ENCODE data around the gene MYZAP.
A peak's percentile ranks its signal among the peaks of the same experiment; 100 is the strongest.

The MYZAP gene

GRCh38 chr15:57698991-57699390, 107.3 kb downstream of the MYZAP start:
- no peak for DNase-seq (ENCODE audit: low read depth)

DNA sequence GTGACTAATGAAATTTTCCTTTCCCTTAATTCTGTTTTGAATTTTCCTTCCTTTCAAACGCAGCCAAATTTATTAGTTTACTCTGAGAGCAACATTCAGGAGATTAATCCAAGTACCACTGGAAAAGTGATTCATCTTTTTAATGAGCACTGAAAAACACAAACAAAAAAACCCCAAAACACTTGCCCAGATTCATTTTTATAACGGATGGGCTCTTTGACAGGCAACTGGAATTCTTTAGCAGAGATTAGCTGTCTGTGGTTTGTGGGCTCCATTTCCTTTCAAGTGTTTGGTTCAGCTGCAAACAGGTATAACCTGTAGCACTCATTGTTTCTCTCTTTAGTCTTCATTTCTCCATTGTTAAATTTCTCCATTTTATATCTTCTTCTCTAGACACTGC, 111.7 kb downstream of the MYZAP start:
- no peak for DNase-seq (ENCODE audit: low read depth)

GRCh38 chr15:57704441-57704840, 112.7 kb downstream of the MYZAP start:
- no peak for DNase-seq (ENCODE audit: low read depth)

GRCh38 chr15:57705746-57706404, 114.2 kb downstream of the MYZAP start:
- no peak for DNase-seq (ENCODE audit: low read depth)

- peak; percentile 99 for DNase-seq (ENCODE audit: low read depth)
These were observed 114.9 kb downstream of the MYZAP start, which contains the start of gene POLR2M for GRCh38 chr15:57706405-57707209. Gene POLR2M, plus strand, starts transcription at chr15:57706714. Its CDS starts 129 bp downstream, at chr15:57706843.

- no peak for DNase-seq (ENCODE audit: low read depth)
These were observed 116.3 kb downstream of the MYZAP start for GRCh38 chr15:57708047-57708446.

DNA sequence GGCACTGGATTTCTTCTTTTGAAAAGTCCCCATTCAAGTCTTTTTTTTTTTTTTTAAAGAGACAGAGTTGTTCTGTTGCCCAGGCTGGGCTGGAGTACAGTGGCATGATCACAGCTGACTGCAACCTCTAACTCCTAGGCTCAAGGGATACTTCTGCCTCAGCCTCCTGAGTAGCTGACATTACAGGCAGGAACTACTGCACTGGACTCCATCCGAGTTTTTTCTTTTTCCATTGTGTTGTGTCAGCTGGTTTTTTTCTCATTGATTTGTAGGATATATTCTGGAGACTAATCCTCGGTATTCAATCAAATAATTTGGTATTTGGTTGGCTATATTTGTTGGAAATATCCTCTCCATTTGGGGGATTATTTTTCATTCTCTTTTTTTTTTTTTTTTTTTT, 126.6 kb downstream of the MYZAP start:
- DNase-seq (ENCODE audit: low read depth): no peak

DNA sequence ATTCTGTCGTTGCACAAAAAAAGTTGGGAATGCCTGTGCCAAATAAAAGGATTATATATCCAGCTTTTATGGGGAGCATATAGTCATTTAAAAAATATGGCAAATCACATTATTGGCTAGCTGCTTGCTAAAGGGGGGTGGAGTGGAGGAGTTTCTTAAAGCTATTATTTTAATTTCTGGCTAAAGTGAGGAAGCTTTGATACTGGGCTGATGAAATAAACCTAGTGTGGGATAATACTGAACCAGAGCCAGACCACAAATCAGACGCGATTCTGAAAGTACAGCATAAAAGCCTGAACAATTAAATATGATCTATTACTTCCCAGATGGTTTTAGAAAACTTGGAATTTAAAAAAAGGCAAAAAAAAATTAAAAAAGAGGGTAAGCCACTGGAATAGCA, 129.2 kb downstream of the MYZAP start:
- no peak for DNase-seq (ENCODE audit: low read depth)

- no peak for DNase-seq (ENCODE audit: low read depth)
These were observed 134.7 kb downstream of the MYZAP start for GRCh38 chr15:57726411-57726810.

- DNase-seq (ENCODE audit: low read depth): no peak
These were observed 135.3 kb downstream of the MYZAP start for GRCh38 chr15:57727031-57727430.

GRCh38 chr15:57728436-57728835, 136.7 kb downstream of the MYZAP start:
- no peak for DNase-seq (ENCODE audit: low read depth)

DNA sequence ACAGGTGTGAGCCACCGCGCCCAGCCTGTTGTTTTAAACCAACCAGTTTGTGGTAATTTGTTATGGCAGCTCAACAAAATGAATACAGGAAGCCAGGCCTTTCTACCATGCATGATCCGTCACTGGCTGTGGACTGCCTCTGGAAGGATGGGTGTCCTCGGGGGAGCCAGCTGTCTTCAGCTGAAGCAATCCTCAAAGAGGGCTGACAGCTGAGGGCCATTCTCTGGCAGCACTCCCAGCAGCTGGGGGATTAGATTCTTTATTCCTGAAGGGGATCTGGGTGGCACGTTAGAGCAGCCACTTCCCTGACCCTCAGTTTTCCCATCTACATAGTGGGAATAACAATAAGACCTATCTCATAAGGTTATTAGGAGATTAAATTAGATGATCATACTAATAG, 139.2 kb downstream of the MYZAP start:
- no peak for DNase-seq (ENCODE audit: low read depth)

- DNase-seq (ENCODE audit: low read depth): no peak
These were observed 139.9 kb downstream of the MYZAP start for GRCh38 chr15:57731530-57732103.

DNA sequence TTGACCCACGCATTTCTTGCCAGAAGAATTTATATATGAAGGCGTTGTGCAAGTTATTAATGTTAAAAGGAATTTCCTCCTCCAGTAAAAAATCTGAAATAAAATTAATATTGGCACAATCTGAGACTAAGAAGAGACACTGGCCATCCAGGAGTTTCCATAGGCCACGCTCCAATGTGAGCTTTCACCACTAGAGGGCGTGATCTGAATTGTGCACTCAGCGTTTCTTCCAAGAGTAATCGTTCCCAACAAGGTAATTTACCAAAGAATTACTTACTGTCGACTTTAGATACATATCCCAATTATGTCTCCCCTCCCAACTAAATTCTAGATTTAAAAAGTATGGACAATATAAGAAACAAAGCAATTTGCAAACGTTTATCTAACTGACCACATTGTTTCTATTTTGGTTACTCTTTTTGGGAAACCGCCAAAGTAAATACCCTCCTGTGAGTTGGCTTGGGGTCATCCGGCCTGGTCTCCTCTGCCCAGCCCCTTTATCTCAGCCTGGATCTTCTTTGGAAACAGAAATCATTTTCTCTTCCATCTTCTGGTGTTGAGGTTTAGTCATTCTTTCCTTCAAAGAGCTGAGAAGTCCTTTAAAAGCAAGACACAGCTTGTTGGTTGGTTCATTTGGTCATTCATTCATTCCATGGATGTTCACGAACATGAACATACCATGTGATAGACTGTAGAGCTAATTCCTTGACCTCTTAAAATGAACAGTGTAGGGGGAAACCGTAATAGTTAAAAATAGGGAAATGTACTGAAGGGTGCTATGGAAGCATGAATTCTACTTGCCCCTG, 141.0 kb downstream of the MYZAP start:
- peak; percentile 47 for DNase-seq (ENCODE audit: low read depth)

DNA sequence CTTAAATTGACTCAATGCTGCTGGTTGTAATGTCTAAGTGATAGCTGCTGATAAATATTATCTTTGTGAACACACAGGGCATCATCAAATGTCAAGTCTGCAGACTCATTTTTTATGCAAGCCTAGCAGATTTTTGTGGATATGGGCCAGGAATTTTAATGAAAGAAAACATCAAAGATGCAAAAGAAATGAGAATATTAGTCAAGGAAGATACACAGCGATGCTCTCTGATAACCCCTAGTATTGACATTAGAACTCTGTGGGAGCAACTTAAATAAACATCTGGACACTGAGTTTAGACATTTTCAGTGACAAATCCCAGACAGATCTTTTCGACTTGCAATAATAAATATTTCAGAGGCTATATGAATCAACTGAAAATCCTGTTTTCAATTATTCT, 143.2 kb downstream of the MYZAP start:
- DNase-seq (ENCODE audit: low read depth): no peak

Measured in HS-27A (cell line).